Large intestine (tissue), 3 donors: Measurements from ENCODE around the gene DENND1A. TPM values are rescaled to one million over a fixed set of nuclear protein-coding genes. Genes with fewer than 3 reads are reported as not detected.

ENCODE experiments used
- DNase-seq, 2 donors: peaks; one replicate each; pipeline versions ENCODE4 v3.0.0 to v3.0.0-alpha.2; 2013
- H3K27ac ChIP-seq: one replicate; pipeline ENCODE4 v1.5.1; 2013; ENCODE audit warnings: low read length
- H3K27me3 ChIP-seq: 2 replicates; pipeline ENCODE4 v1.6.1; 2013; ENCODE audit warnings: low read length; ENCODE audit not compliant: control insufficient read depth, insufficient read depth
- H3K36me3 ChIP-seq: 2 replicates; pipeline ENCODE4 v1.6.1; 2013; ENCODE audit warnings: low read length; ENCODE audit not compliant: control insufficient read depth, insufficient read depth
- H3K4me1 ChIP-seq: one replicate; pipeline ENCODE4 v1.6.1; 2013; ENCODE audit warnings: low read length; ENCODE audit not compliant: control insufficient read depth, insufficient read depth
- H3K4me3 ChIP-seq: one replicate; pipeline ENCODE4 v1.5.1; 2013; ENCODE audit warnings: low read length
- H3K9me3 ChIP-seq: one replicate; pipeline ENCODE4 v1.6.1; 2013; ENCODE audit warnings: mild to moderate bottlenecking, low read depth, low read length, moderate library complexity; ENCODE audit not compliant: control insufficient read depth
- WGBS: methylation state at CpG from one replicate; pipeline ENCODE4 v1.1.5; 2013; ENCODE audit warnings: low lambda C conversion rate; ENCODE audit not compliant: insufficient coverage; 5-methylcytosine and 5-hydroxymethylcytosine counted together
- polyA plus RNA-seq: library from polyadenylated mRNA; unstranded; fragments of 120-200 nt; gene quantifications from one replicate; pipeline ENCODE4 v1.2.1, GENCODE V29; 2013

DENND1A gene
- polyA plus RNA-seq, 1 donor, result 29.7 TPM

- WGBS, result 100% methylated on average over 1 of the region's 1 CpG
- no peaks in the 10 kb centered on the region for H3K4me1 ChIP-seq
- no peaks in the 10 kb centered on the region for H3K27me3 ChIP-seq
- no peak overlapping the region for H3K27ac ChIP-seq
- no peaks in the 10 kb centered on the region for H3K9me3 ChIP-seq
- H3K4me3 ChIP-seq, result no peak overlapping the region
- DNase-seq, result no peak
- H3K36me3 ChIP-seq, result no peaks in the 10 kb centered on the region
Observed at GRCh38 chr9:123772967-123773366, 157.0 kb downstream of the DENND1A start.

- DNase-seq, result no peak
- Histone ChIP-seq H3K36me3 (no peaks in the 10 kb centered on the region), H3K4me3 (no peak overlapping the region), H3K9me3 (no peaks in the 10 kb centered on the region), H3K4me1 (no peaks in the 10 kb centered on the region), H3K27me3 (no peaks in the 10 kb centered on the region), H3K27ac (no peak overlapping the region)
- WGBS, result no CpG with 5 or more reads among the region's 3 CpGs
Observed at GRCh38 chr9:123772374-123772773, 157.6 kb downstream of the DENND1A start.

- H3K27ac ChIP-seq, result no peak overlapping the region
- H3K9me3 ChIP-seq, result no peaks in the 10 kb centered on the region
- H3K36me3 ChIP-seq, result no peaks in the 10 kb centered on the region
- no peak for DNase-seq
- 100% methylated on average over 1 of the region's 1 CpG for WGBS
- no peak overlapping the region for H3K4me3 ChIP-seq
- no peaks in the 10 kb centered on the region for H3K27me3 ChIP-seq
- H3K4me1 ChIP-seq, result no peaks in the 10 kb centered on the region
Observed at GRCh38 chr9:123771690-123772089, 158.2 kb downstream of the DENND1A start.

- Histone ChIP-seq H3K9me3 (no peaks in the 10 kb centered on the region), H3K4me1 (no peaks in the 10 kb centered on the region), H3K36me3 (no peaks in the 10 kb centered on the region), H3K27me3 (no peaks in the 10 kb centered on the region), H3K27ac (no peak overlapping the region), H3K4me3 (no peak overlapping the region)
- no CpG with 5 or more reads among the region's 6 CpGs for WGBS
- no peak for DNase-seq
Observed at GRCh38 chr9:123769719-123770118, 160.2 kb downstream of the DENND1A start.

- DNase-seq, result no peak
- H3K27me3 ChIP-seq, result no peaks in the 10 kb centered on the region
- H3K9me3 ChIP-seq, result no peaks in the 10 kb centered on the region
- 100% methylated on average over 2 of the region's 4 CpGs for WGBS
- H3K4me3 ChIP-seq, result no peak overlapping the region
- H3K27ac ChIP-seq, result no peak overlapping the region
- peaks cover 2% of the 10 kb centered on the region for H3K4me1 ChIP-seq
- peaks cover 2% of the 10 kb centered on the region for H3K36me3 ChIP-seq
Observed at GRCh38 chr9:123763910-123764588, 165.9 kb downstream of the DENND1A start.

- Histone ChIP-seq H3K9me3 (no peaks in the 10 kb centered on the region), H3K27me3 (no peaks in the 10 kb centered on the region), H3K27ac (no peak overlapping the region), H3K4me3 (no peak overlapping the region), H3K36me3 (peaks cover 8% of the 10 kb centered on the region), H3K4me1 (peaks cover 2% of the 10 kb centered on the region)
- no CpG with 5 or more reads among the region's 4 CpGs for WGBS
- DNase-seq, result peak in 1 of 2 donors; percentile 28
Observed at GRCh38 chr9:123761905-123762605, 167.9 kb downstream of the DENND1A start.

- no peak for DNase-seq
- Histone ChIP-seq H3K4me1 (peaks cover 2% of the 10 kb centered on the region), H3K9me3 (no peaks in the 10 kb centered on the region), H3K27me3 (no peaks in the 10 kb centered on the region), H3K4me3 (no peak overlapping the region), H3K36me3 (peaks cover 14% of the 10 kb centered on the region), H3K27ac (no peak overlapping the region)
- WGBS, result no CpG with 5 or more reads among the region's 3 CpGs
Observed at GRCh38 chr9:123757960-123758359, 172.0 kb downstream of the DENND1A start.

- Histone ChIP-seq H3K9me3 (no peaks in the 10 kb centered on the region), H3K27me3 (no peaks in the 10 kb centered on the region), H3K27ac (no peak overlapping the region), H3K4me1 (peaks cover 2% of the 10 kb centered on the region), H3K4me3 (no peak overlapping the region), H3K36me3 (peaks cover 14% of the 10 kb centered on the region)
- DNase-seq, result no peak
- WGBS, result 20% methylated on average over 1 of the region's 6 CpGs
Observed at GRCh38 chr9:123757547-123757946, 172.4 kb downstream of the DENND1A start.

- Histone ChIP-seq H3K4me3 (no peak overlapping the region), H3K27ac (no peak overlapping the region), H3K36me3 (peaks cover 14% of the 10 kb centered on the region), H3K27me3 (no peaks in the 10 kb centered on the region), H3K4me1 (no peaks in the 10 kb centered on the region), H3K9me3 (no peaks in the 10 kb centered on the region)
- no CpG with 5 or more reads among the region's 4 CpGs for WGBS
- no peak for DNase-seq
Observed at GRCh38 chr9:123756484-123757106, 173.3 kb downstream of the DENND1A start.

GRCh38 chr9:123753669-123754258, 176.2 kb downstream of the DENND1A start:
- H3K27ac ChIP-seq, result no peak overlapping the region
- peaks cover 14% of the 10 kb centered on the region for H3K36me3 ChIP-seq
- H3K4me3 ChIP-seq, result no peak overlapping the region
- WGBS, result 100% methylated on average over 1 of the region's 2 CpGs
- H3K27me3 ChIP-seq, result no peaks in the 10 kb centered on the region
- DNase-seq, result no peak
- no peaks in the 10 kb centered on the region for H3K9me3 ChIP-seq
- no peaks in the 10 kb centered on the region for H3K4me1 ChIP-seq
